ENCODE measurements around the gene LCN12.
A peak's percentile ranks its signal among the peaks of the same experiment; 100 is the strongest.

Gene LCN12

GRCh38 chr9:136964833-136965422 is 12.9 kb downstream of the LCN12 start:
- TF ChIP-seq CTCF (IDR thresholded peaks at IDR 0.05) = no peak
- no peak overlapping the region for H3K27ac ChIP-seq
- no peak for DNase-seq (ENCODE audit: low spot score)

GRCh38 chr9:136965771-136966484 is 13.9 kb downstream of the LCN12 start:
- H3K4me3 ChIP-seq = peak overlapping the region; percentile 36
- TF ChIP-seq CTCF (IDR thresholded peaks at IDR 0.05) = no peak
- DNase-seq (ENCODE audit: low spot score) = no peak
- no peak overlapping the region for H3K27ac ChIP-seq

More at GRCh38 chr9:136964833-136965422, 12.9 kb downstream of the LCN12 start:
- no peak overlapping the region for H3K4me3 ChIP-seq

- Histone ChIP-seq H3K4me3 (no peak overlapping the region), H3K27ac (no peak overlapping the region)
- TF ChIP-seq CTCF (IDR thresholded peaks at IDR 0.05) = no peak
- DNase-seq (ENCODE audit: low spot score) = no peak
These were observed 16.5 kb downstream of the LCN12 start for GRCh38 chr9:136968333-136969127.

GRCh38 chr9:136969150-136969549 is 17.1 kb downstream of the LCN12 start:
- TF ChIP-seq CTCF (IDR thresholded peaks at IDR 0.05) = no peak
- no peak overlapping the region for H3K27ac ChIP-seq
- no peak overlapping the region for H3K4me3 ChIP-seq
- DNase-seq (ENCODE audit: low spot score) = no peak

GRCh38 chr9:136969774-136970173 is 17.7 kb downstream of the LCN12 start:
- TF ChIP-seq CTCF (IDR thresholded peaks at IDR 0.05) = no peak
- H3K27ac ChIP-seq = no peak overlapping the region
- H3K4me3 ChIP-seq = no peak overlapping the region
- DNase-seq (ENCODE audit: low spot score) = no peak

- H3K27ac ChIP-seq = no peak overlapping the region
- H3K4me3 ChIP-seq = no peak overlapping the region
- DNase-seq (ENCODE audit: low spot score) = no peak
- no peak for TF ChIP-seq CTCF (IDR thresholded peaks at IDR 0.05)
These were observed 18.3 kb downstream of the LCN12 start for GRCh38 chr9:136970361-136970760.
